Kidney epithelial cell (primary cell): ENCODE measurements around the gene DSTN. TPM values are rescaled to one million over a fixed set of nuclear protein-coding genes. Genes with fewer than 3 reads are reported as not detected.

Experiments used
- DNase-seq: peaks from one replicate; pipeline ENCODE4 v3.0.0-alpha.2; 2010; ENCODE audit warnings: low read depth
- H3K27me3 ChIP-seq: 2 replicates; pipeline ENCODE4 v1.6.0; 2011; ENCODE audit warnings: low read length; ENCODE audit not compliant: control insufficient read depth, insufficient read depth
- H3K36me3 ChIP-seq: 2 replicates; pipeline ENCODE4 v1.5.1; 2011; ENCODE audit warnings: low read length; ENCODE audit not compliant: control insufficient read depth, insufficient read depth
- H3K4me3 ChIP-seq: 2 replicates; pipeline ENCODE4 v1.5.1; 2011; ENCODE audit warnings: low read depth, mild to moderate bottlenecking, control low read depth, low read length
- total RNA-seq: library from RNA; depleted of rRNA; stranded (reverse); fragments of >200 nt; gene quantifications from 2 replicates; pipeline ENCODE4 v1.2.3, GENCODE V29; 2015
- TF ChIP-seq, protein P1 (sequence below): IDR thresholded peaks from 2 replicates; pipeline ENCODE4 v1.5.1; 2011; ENCODE audit warnings: mild to moderate bottlenecking, moderate library complexity, low read length, control low read depth, inconsistent platforms; ENCODE audit not compliant: insufficient read depth, poor library complexity, severe bottlenecking

Gene DSTN
- total RNA-seq, 1 donor from 2014 or later: 255 TPM

DNA sequence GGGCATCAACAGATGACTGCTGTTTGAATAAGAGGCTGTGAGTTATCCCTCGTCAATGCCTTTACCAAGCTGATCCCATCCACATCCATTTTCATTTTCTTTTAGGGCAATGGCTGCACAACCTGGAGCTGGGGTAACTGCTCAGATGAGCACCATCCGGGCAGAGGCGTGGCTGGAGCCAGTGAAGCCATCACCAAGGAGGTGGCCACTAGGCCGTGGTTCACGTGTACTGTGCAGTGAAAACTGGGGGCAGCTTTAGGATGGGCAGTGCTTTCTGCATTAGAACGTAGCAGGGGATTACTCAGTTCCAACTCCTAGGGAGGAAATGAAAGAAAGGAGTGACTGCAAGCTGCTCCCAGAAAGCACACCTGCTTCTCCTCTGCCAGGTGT, 60.9 kb downstream of the DSTN start:
- no peaks in the 10 kb centered on the region for H3K27me3 ChIP-seq
- DNase-seq: no peak
- peaks cover 6% of the 10 kb centered on the region for H3K36me3 ChIP-seq
- TF ChIP-seq, protein P1, sequence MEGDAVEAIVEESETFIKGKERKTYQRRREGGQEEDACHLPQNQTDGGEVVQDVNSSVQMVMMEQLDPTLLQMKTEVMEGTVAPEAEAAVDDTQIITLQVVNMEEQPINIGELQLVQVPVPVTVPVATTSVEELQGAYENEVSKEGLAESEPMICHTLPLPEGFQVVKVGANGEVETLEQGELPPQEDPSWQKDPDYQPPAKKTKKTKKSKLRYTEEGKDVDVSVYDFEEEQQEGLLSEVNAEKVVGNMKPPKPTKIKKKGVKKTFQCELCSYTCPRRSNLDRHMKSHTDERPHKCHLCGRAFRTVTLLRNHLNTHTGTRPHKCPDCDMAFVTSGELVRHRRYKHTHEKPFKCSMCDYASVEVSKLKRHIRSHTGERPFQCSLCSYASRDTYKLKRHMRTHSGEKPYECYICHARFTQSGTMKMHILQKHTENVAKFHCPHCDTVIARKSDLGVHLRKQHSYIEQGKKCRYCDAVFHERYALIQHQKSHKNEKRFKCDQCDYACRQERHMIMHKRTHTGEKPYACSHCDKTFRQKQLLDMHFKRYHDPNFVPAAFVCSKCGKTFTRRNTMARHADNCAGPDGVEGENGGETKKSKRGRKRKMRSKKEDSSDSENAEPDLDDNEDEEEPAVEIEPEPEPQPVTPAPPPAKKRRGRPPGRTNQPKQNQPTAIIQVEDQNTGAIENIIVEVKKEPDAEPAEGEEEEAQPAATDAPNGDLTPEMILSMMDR: no peak
- H3K4me3 ChIP-seq: no peak overlapping the region

DNA sequence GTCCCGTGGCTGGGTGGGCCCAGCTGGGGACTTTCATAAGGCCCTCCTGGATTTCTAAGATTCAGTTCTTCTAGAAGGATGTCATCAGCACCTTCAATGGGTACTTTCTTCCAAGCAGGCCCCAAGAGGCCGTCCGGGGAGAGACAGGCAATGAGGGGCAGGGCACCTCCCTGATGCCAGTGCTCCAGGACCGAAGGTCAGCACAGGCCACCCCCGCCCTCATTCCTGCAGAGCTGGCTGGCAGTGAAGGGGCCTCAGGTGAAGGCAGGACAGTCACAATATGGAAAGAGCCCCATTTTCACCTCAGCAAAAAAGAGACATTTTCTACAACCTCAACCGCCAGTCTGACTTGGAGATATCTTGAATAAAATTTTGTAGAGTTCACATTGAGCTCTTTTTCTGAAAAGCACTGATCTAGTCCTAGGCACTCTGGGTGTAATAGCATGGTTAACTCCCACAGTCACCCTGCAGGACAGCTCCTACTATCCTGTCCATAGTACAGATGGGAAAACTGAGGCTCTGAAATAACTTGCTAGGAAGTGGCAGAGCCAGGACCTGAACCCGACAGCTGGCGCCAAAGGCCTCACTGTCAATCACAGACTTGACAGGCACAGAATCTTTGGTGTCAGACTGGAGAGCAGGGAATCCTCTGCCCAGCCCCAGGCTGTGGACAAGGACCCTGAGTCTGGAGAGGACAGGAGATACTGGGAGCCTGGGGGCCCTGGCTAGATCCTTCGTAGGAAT, 61.9 kb downstream of the DSTN start:
- TF ChIP-seq, protein P1: no peak
- no peak for DNase-seq
- no peaks in the 10 kb centered on the region for H3K27me3 ChIP-seq
- H3K4me3 ChIP-seq: no peak overlapping the region
- H3K36me3 ChIP-seq: peaks cover 6% of the 10 kb centered on the region

DNA sequence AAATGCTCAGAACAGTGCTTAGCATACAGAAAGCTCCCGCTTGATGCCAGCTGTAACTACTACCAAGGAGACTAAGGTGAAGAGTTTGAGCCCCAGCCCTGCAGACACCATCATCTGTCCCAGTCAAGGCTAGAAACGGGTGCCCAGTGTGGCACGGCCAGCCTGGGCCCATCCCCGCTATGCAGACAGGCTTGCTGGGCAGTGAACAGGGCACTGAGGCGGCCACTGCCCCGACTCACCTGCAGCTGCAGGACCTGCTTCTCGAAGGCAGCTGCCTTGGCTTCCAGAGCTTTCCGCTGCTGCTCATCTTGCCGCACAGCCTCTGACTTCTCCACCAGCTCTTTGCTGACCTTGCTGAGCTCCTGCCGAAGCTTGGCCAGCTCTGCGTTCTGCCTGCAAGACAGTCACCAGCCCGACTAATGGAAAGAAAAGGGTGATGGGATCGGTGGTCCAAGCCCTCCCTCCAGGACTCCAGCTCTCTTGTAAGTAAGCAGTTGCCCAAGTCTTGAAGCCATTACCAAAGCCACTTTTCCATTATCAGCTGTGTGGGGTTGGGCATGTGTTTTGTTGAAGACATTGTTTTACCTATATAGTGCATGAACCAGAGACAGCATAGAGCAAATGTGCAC, 63.5 kb downstream of the DSTN start:
- no peak for DNase-seq
- Histone ChIP-seq H3K4me3 (no peak overlapping the region), H3K36me3 (peaks cover 5% of the 10 kb centered on the region), H3K27me3 (no peaks in the 10 kb centered on the region)
- TF ChIP-seq, protein P1: no peak

DNA sequence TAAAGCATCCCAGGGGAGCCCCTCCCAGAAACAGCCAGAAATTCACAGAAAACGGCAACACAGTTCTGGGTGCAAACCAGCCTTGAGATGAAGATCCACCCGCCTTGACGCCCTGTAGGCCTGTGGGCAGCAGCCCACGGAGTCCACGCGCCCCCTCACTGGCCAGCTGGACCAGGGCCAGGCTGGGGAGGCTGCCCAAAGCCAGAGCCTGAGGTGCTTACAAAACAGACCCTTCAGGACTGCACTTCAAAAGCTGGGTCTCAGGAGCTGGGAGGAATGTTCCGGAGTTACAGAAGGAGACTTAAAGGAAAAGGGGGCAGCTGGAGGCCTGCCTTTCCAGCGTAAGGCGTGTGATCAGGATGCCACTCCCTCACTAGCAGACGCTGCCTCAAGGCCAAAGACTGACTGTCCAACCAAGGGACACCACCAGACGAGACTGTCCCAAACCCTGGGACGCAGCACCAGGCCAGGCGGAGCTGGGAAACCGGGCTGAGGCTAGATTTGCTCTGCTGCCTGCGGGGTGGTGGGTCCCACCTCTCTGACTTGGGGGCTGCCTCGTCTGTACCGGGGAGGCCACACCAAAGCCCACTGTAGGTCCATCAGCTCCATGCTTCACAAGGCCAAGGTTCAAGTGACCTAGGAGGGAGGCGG, 64.1 kb downstream of the DSTN start:
- Histone ChIP-seq H3K4me3 (no peak overlapping the region), H3K36me3 (peaks cover 5% of the 10 kb centered on the region), H3K27me3 (no peaks in the 10 kb centered on the region)
- TF ChIP-seq, protein P1: no peak
- no peak for DNase-seq

DNA sequence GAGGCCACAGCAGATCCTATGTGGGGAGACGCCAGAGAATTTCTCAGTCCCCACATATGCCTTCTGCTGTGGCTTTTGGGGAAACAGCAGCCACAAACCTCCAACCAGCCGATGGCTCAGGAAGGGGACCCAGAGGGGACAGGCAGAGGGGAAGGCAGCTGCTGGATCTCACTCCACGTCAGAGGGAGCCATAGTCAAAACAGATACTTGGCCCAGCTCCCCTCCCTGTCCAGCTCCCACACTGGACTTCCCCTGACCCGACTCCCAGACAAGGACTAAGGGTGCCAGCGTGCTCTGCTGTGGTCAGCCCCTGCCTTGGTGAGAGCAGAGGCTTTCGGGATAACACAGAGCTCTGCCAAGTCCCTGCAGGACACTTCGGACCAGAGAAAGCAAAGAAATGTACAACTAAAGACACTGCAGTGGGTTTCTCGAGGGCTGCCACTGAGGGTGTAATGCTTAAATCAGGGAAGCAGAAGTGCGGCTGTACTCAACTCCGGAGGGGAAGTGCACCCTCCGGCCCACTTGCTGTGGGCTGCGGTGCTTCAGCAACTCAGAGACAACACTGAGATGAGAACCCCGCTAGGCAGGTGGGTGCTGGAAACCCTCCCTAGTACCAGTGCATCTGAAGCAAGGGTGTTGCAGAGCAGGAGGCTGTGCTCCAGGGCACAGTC, 64.9 kb downstream of the DSTN start:
- TF ChIP-seq, protein P1: no peak

More for the DNA sequence above, 64.9 kb downstream of the DSTN start:
- DNase-seq: no peak
- H3K27me3 ChIP-seq: no peaks in the 10 kb centered on the region
- no peak overlapping the region for H3K4me3 ChIP-seq
- peaks cover 5% of the 10 kb centered on the region for H3K36me3 ChIP-seq
